ENCODE results near the gene NDRG3.

The NDRG3 gene

GRCh38 chr20:36663031-36663430, 82.9 kb downstream of the NDRG3 start:
- H3K36me3 ChIP-seq (ENCODE audit: control insufficient read depth, insufficient read depth, low read length, severe bottlenecking) = peaks cover 17% of the 10 kb centered on the region
- H3K9me3 ChIP-seq (ENCODE audit: control insufficient read depth, low read length) = no peaks in the 10 kb centered on the region
- no peak overlapping the region for H3K9ac ChIP-seq (ENCODE audit: low read length)
- no peak overlapping the region for H3K4me3 ChIP-seq (ENCODE audit: low read length)
- no peaks in the 10 kb centered on the region for H3K4me1 ChIP-seq (ENCODE audit: control insufficient read depth, insufficient read depth, low read length)
- no peaks in the 10 kb centered on the region for H3K27me3 ChIP-seq (replicated peaks; ENCODE audit: control insufficient read depth, insufficient read depth, low read length)
- DNase-seq (ENCODE audit: low read depth) = no peak

- no peaks in the 10 kb centered on the region for H3K9me3 ChIP-seq (ENCODE audit: control insufficient read depth, low read length)
Observed at GRCh38 chr20:36658300-36658699, 87.6 kb downstream of the NDRG3 start.

GRCh38 chr20:36656733-36657132, 89.2 kb downstream of the NDRG3 start:
- DNase-seq (ENCODE audit: low read depth) = no peak
- peaks cover 21% of the 10 kb centered on the region for H3K36me3 ChIP-seq (ENCODE audit: control insufficient read depth, insufficient read depth, low read length, severe bottlenecking)

More at GRCh38 chr20:36658300-36658699, 87.6 kb downstream of the NDRG3 start:
- H3K4me1 ChIP-seq (ENCODE audit: control insufficient read depth, insufficient read depth, low read length) = no peaks in the 10 kb centered on the region
- DNase-seq (ENCODE audit: low read depth) = no peak
- no peak overlapping the region for H3K9ac ChIP-seq (ENCODE audit: low read length)
- H3K27me3 ChIP-seq (replicated peaks; ENCODE audit: control insufficient read depth, insufficient read depth, low read length) = no peaks in the 10 kb centered on the region
- peaks cover 16% of the 10 kb centered on the region for H3K36me3 ChIP-seq (ENCODE audit: control insufficient read depth, insufficient read depth, low read length, severe bottlenecking)
- no peak overlapping the region for H3K4me3 ChIP-seq (ENCODE audit: low read length)

GRCh38 chr20:36655004-36655403, 90.9 kb downstream of the NDRG3 start:
- Histone ChIP-seq H3K4me3 (ENCODE audit: low read length) (no peak overlapping the region), H3K36me3 (ENCODE audit: control insufficient read depth, insufficient read depth, low read length, severe bottlenecking) (peaks cover 17% of the 10 kb centered on the region), H3K9me3 (ENCODE audit: control insufficient read depth, low read length) (no peaks in the 10 kb centered on the region), H3K4me1 (ENCODE audit: control insufficient read depth, insufficient read depth, low read length) (no peaks in the 10 kb centered on the region), H3K27me3 (replicated peaks; ENCODE audit: control insufficient read depth, insufficient read depth, low read length) (no peaks in the 10 kb centered on the region), H3K9ac (ENCODE audit: low read length) (no peak overlapping the region)
- no peak for DNase-seq (ENCODE audit: low read depth)

More at GRCh38 chr20:36656733-36657132, 89.2 kb downstream of the NDRG3 start:
- Histone ChIP-seq H3K9ac (ENCODE audit: low read length) (no peak overlapping the region), H3K27me3 (replicated peaks; ENCODE audit: control insufficient read depth, insufficient read depth, low read length) (no peaks in the 10 kb centered on the region), H3K4me3 (ENCODE audit: low read length) (no peak overlapping the region), H3K9me3 (ENCODE audit: control insufficient read depth, low read length) (no peaks in the 10 kb centered on the region), H3K4me1 (ENCODE audit: control insufficient read depth, insufficient read depth, low read length) (no peaks in the 10 kb centered on the region)

GRCh38 chr20:36654506-36654905, 91.4 kb downstream of the NDRG3 start:
- Histone ChIP-seq H3K36me3 (ENCODE audit: control insufficient read depth, insufficient read depth, low read length, severe bottlenecking) (peaks cover 17% of the 10 kb centered on the region), H3K27me3 (replicated peaks; ENCODE audit: control insufficient read depth, insufficient read depth, low read length) (no peaks in the 10 kb centered on the region), H3K4me1 (ENCODE audit: control insufficient read depth, insufficient read depth, low read length) (no peaks in the 10 kb centered on the region), H3K4me3 (ENCODE audit: low read length) (no peak overlapping the region), H3K9ac (ENCODE audit: low read length) (no peak overlapping the region), H3K9me3 (ENCODE audit: control insufficient read depth, low read length) (no peaks in the 10 kb centered on the region)
- no peak for DNase-seq (ENCODE audit: low read depth)

- Histone ChIP-seq H3K4me3 (ENCODE audit: low read length) (no peak overlapping the region), H3K9ac (ENCODE audit: low read length) (no peak overlapping the region)
Observed at GRCh38 chr20:36653456-36653855, 92.4 kb downstream of the NDRG3 start.

GRCh38 chr20:36647196-36648121, 98.4 kb downstream of the NDRG3 start:
- H3K36me3 ChIP-seq (ENCODE audit: control insufficient read depth, insufficient read depth, low read length, severe bottlenecking) = no peaks in the 10 kb centered on the region
- no peak for DNase-seq (ENCODE audit: low read depth)
- no peaks in the 10 kb centered on the region for H3K9me3 ChIP-seq (ENCODE audit: control insufficient read depth, low read length)
- no peak overlapping the region for H3K9ac ChIP-seq (ENCODE audit: low read length)
- no peaks in the 10 kb centered on the region for H3K27me3 ChIP-seq (replicated peaks; ENCODE audit: control insufficient read depth, insufficient read depth, low read length)
- no peak overlapping the region for H3K4me3 ChIP-seq (ENCODE audit: low read length)
- no peaks in the 10 kb centered on the region for H3K4me1 ChIP-seq (ENCODE audit: control insufficient read depth, insufficient read depth, low read length)

More at GRCh38 chr20:36653456-36653855, 92.4 kb downstream of the NDRG3 start:
- Histone ChIP-seq H3K27me3 (replicated peaks; ENCODE audit: control insufficient read depth, insufficient read depth, low read length) (no peaks in the 10 kb centered on the region), H3K36me3 (ENCODE audit: control insufficient read depth, insufficient read depth, low read length, severe bottlenecking) (peaks cover 17% of the 10 kb centered on the region), H3K9me3 (ENCODE audit: control insufficient read depth, low read length) (no peaks in the 10 kb centered on the region), H3K4me1 (ENCODE audit: control insufficient read depth, insufficient read depth, low read length) (no peaks in the 10 kb centered on the region)
- DNase-seq (ENCODE audit: low read depth) = no peak

- H3K27me3 ChIP-seq (replicated peaks; ENCODE audit: control insufficient read depth, insufficient read depth, low read length) = no peaks in the 10 kb centered on the region
- H3K9me3 ChIP-seq (ENCODE audit: control insufficient read depth, low read length) = no peaks in the 10 kb centered on the region
- no peak overlapping the region for H3K9ac ChIP-seq (ENCODE audit: low read length)
- H3K36me3 ChIP-seq (ENCODE audit: control insufficient read depth, insufficient read depth, low read length, severe bottlenecking) = no peaks in the 10 kb centered on the region
- no peaks in the 10 kb centered on the region for H3K4me1 ChIP-seq (ENCODE audit: control insufficient read depth, insufficient read depth, low read length)
- no peak for DNase-seq (ENCODE audit: low read depth)
- H3K4me3 ChIP-seq (ENCODE audit: low read length) = no peak overlapping the region
Observed at GRCh38 chr20:36646678-36647077, 99.2 kb downstream of the NDRG3 start.

- DNase-seq (ENCODE audit: low read depth) = no peak
- Histone ChIP-seq H3K4me1 (ENCODE audit: control insufficient read depth, insufficient read depth, low read length) (no peaks in the 10 kb centered on the region), H3K9me3 (ENCODE audit: control insufficient read depth, low read length) (no peaks in the 10 kb centered on the region), H3K4me3 (ENCODE audit: low read length) (no peak within 1 kb of the TSS), H3K9ac (ENCODE audit: low read length) (no peak within 1 kb of the TSS), H3K27me3 (replicated peaks; ENCODE audit: control insufficient read depth, insufficient read depth, low read length) (no peaks in the 10 kb centered on the region), H3K36me3 (ENCODE audit: control insufficient read depth, insufficient read depth, low read length, severe bottlenecking) (no peaks in the 10 kb centered on the region)
Observed at GRCh38 chr20:36645998-36646397, 99.9 kb downstream of the NDRG3 start, which contains the start of gene SLA2. TSS of gene SLA2 (minus strand) at chr20:36646196. CDS start at chr20:36641335, 4,861 bp downstream.

- no peak for DNase-seq (ENCODE audit: low read depth)
- Histone ChIP-seq H3K4me3 (ENCODE audit: low read length) (no peak overlapping the region), H3K36me3 (ENCODE audit: control insufficient read depth, insufficient read depth, low read length, severe bottlenecking) (no peaks in the 10 kb centered on the region), H3K27me3 (replicated peaks; ENCODE audit: control insufficient read depth, insufficient read depth, low read length) (no peaks in the 10 kb centered on the region), H3K9me3 (ENCODE audit: control insufficient read depth, low read length) (no peaks in the 10 kb centered on the region), H3K9ac (ENCODE audit: low read length) (no peak overlapping the region), H3K4me1 (ENCODE audit: control insufficient read depth, insufficient read depth, low read length) (no peaks in the 10 kb centered on the region)
Observed at GRCh38 chr20:36645353-36645752, 100.5 kb downstream of the NDRG3 start.

GRCh38 chr20:36644706-36645095, 101.2 kb downstream of the NDRG3 start:
- no peak for DNase-seq (ENCODE audit: low read depth)
- Histone ChIP-seq H3K4me3 (ENCODE audit: low read length) (no peak overlapping the region), H3K4me1 (ENCODE audit: control insufficient read depth, insufficient read depth, low read length) (no peaks in the 10 kb centered on the region), H3K27me3 (replicated peaks; ENCODE audit: control insufficient read depth, insufficient read depth, low read length) (no peaks in the 10 kb centered on the region), H3K9ac (ENCODE audit: low read length) (no peak overlapping the region), H3K36me3 (ENCODE audit: control insufficient read depth, insufficient read depth, low read length, severe bottlenecking) (no peaks in the 10 kb centered on the region), H3K9me3 (ENCODE audit: control insufficient read depth, low read length) (no peaks in the 10 kb centered on the region)
